ENCODE measurements around the gene DDX10.

The DDX10 gene

DNA sequence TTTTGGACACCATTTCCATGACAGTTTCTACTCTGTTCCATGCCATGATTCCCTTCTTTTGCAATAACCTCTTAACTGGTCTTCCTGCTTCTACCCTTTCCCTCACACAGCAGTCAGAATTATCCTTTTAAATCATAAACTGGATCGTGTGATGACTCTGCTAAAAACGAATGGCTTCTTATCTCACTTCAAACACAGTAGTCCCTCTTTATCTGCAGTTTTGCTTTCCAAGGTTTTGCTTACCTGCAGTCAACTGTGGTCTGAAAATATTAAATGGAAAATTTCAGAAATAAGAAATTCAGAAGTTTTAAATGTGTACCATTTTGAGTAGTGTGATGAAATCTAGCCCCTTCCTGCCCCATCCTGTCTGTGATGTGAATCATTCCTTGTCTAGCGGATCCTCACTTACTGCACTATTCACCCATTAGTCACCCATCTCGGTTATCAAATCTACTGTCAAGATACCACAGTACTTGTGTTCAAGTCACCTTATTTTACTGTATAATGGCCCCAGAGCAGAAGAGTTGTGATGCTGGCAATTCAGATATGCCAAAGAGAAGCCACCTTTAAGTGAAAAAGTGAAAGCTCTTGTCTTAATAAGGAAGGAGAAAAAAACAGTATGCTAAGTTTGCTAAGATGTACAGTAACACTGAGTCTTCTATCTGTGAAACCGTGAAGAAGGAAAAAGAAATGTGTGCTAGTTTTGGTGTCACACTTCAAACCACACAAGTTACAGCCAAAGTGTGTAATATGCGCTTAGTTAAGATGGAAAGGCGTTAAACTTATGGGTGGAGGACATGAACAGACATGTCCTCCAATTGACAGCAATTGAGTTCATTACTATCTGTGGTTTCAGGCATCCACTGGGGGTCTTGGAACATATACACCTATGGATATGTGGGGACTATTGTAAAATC is 283.0 kb downstream of the DDX10 start:
- no peak for DNase-seq

DNA sequence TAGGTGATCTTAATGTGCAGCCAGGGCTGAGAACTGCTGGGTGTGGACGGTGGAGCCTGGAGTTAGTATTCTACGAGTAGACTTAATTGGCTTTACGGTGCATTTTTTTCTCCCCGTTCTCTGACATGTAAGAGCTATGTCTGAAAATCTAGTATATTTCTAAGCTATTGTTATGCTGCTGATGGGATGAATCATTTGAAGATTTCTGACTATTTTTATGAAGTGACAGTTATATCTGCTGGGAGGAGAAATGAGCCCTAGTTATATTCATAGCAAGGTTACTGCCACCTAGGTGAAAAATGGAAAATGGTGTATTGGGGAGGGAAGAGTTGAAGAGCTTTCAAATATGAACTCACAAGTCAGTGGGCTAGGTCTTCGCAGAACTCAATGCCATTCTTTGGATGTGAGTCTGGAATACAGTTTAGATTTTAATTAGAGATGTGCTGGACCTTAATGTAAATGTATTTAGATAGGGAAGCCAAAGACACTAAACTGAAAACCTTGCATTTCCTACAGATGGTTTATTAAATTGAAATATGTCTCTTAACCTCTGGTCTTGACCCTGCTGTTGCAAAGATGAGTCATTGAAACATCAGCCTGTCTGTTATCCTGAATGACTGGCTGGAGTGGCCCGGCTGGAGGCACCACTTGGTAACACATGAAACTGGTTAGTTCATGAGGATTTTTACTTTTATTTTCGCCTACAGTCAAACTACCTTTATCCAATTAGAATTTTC is 293.7 kb downstream of the DDX10 start:
- DNase-seq: no peak

DNA sequence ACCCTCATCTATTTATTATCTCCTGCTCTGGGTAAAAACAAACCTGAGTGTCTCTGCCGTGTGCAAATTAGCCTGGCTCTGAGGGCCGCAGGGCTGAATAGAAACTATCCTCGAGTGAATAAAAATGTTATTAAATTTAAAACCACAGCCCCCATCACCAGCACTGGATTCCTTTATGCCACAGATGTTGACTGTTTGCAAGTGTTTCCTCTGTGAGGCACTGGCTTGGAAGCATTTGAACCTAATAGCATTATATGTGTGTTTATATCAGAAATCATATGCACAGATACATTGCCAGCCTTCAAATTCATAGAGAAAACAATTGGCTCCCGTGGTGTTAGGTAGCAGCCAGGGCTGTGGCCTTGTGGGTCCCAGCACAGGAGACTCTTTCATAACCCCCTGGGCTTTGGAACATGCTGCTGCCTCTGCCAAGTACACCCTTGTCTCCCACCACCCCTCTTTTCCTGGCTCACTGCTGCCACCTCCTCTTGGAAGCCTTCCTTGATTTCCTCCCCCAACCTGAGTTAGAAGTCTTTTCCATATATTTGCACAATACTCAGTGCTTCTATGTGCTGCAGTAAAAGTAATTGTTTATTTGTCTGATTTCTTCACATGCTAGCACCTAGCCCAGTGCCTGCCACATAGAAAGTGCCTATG is 294.4 kb downstream of the DDX10 start:
- DNase-seq: no peak

DNA sequence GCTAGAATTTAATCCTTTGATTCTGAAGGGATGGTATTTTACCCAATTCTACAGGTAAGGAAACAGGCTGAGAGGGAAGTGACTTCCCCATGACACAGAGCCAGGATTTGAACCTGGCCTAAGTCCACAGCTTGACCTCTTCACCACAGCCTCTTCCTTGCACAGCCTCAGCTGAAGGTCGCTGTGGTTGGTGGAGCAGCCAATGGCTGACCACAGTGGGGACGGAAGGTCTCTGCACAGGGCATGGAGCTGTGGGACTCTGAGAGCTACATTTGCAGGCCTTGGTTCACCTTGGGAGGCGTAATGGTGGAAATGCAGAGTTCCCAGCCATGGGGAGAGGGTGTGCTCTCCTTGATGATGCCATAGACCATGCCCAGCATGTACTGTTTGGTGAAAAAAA is 295.0 kb downstream of the DDX10 start:
- no peak for DNase-seq

DNA sequence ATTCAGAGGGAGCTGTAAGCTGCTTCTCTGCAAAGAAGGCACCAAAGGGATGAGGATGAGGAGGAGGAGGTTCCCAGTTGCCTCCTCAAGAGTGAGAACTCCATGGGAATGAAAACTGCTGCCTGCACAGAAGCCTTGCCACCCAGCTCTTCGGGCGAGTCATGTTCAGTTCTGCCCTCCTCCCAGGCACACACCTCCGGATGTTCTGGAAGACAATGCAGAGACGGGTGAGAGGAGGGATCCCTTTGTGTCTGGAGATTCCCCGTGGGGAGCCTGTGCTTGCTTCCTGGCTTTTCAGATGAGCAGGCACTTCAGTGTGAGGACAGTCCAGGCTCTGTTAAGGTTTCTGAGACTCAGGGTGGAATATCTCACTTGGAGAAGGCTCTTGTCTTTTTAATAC is 295.6 kb downstream of the DDX10 start:
- DNase-seq: no peak

DNA sequence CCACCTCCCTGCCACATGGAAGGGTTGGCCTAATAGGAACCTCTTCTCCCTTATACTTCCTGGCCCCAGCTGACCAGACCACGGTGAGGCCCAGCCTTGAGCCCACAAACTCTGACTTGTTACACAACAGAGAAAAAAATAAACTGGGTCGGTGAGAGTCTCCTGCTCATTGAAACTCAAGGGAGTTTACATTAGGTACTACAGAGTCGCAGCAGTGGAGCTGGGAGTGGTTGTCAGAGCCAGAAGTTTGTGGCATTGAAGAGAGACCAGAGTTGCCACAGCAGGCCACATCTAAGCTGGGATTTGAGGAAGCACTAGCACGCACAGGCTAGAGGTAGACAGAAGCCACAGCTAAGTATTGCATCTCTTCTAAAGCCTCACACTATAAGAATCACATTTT is 296.2 kb downstream of the DDX10 start:
- DNase-seq: no peak

DNA sequence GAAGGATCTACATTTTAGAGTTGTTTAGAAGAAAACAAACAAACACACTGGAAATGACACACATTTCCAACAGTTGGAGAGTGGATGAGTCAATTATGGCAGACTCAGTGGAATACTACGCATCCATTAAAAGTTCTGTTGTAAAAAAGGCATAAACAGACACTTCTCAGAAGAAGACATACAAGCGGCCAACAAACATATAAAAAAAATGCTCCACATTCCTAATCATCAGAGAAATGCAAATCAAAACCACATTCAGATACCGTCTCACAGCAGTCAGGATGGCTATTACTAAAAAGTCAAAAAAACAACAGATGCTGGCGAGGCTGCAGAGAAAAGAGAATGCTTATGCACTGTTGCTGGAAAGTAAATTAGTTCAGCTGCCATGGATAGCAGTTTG is 298.2 kb downstream of the DDX10 start:
- DNase-seq: no peak

DNA sequence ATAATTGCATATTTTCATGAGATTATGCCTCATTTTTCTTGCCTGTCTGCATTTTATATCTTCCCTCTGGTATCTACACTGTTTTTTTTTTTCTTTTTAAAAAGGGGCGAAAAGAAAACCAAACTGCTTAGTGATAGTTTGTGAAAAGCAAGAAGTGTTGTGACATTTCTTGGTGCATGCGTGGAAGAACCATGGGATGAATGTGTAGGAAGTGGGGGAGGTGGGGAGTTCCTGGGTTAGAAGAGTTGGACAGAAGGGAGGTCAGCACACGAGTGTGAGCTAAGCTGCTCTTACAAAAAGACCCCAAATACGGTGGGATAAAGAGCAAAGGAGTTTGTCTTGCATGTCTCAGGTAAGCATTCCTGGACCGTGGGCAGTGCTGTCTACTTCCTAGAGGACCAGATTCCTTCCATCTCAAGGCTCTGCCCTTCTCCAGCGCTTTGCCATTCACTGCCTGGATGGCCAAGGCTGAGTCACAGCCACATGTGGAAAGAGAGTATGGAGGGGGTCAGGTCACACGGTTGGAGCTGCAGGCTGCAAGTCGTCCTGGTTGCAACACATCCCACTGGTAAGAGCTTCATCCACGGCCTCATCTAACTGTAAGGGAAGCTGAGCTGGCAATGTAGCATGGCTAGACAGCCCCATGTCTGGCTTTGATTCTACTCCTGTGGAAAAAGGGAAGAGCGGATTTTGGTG is 300.6 kb downstream of the DDX10 start:
- DNase-seq: no peak

DNA sequence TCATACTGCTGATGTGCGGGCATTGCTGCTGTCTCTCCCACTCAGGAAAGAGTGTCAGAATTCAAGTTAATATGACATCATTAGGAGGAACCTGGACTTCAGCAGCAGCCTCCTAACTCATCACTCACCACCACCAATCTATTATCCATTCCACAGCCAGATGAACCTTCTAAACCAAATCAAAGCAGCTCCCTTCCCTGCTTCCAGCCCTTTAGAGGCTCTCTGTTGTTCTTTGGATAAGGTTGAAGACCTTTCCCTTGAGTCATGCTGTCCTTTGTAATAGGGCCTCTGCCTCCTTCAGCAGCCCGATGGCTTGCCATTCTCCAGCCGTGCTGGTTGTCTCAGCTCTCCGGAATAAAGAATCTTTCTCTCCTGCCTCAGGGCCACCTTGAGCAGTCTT is 301.3 kb downstream of the DDX10 start:
- no peak for DNase-seq

DNA sequence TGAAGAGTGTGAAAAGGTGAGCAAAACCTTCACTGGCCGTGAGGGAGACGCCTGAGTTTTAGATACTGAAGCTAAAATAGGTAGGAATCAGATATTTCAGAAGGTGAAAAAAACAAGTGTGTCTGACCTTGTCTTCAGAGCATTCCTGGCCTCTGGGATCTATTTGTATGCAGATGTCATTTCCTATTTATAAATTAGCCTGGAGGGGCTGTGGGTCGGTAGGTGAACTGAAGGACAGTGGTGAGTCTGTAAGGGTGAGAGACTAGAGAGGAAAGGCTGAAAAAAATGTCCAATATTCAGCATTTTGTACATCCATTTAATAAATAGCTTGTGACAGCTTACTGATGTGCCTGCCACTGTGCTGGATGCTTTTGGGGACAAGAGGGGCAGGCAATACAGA is 302.1 kb downstream of the DDX10 start:
- no peak for DNase-seq

DNA sequence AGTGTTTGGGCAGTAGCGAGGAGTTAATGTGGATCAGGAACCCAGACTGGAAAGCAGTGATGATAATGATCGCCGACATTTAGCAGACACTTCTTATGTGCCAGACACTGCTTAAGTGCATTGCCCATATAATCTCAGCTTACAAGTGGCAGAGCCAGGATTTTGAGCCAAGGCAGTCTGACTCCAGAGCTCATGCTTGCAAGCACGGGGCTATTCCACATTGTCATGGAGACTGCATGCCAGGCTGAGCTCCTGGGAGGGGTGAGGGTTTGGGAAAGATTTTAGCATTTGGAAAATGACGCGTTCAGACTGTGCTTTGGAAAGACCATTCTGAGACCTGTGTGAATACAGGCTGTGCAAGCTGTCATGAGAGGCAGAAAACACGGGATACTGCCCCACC is 302.7 kb downstream of the DDX10 start:
- no peak for DNase-seq

DNA sequence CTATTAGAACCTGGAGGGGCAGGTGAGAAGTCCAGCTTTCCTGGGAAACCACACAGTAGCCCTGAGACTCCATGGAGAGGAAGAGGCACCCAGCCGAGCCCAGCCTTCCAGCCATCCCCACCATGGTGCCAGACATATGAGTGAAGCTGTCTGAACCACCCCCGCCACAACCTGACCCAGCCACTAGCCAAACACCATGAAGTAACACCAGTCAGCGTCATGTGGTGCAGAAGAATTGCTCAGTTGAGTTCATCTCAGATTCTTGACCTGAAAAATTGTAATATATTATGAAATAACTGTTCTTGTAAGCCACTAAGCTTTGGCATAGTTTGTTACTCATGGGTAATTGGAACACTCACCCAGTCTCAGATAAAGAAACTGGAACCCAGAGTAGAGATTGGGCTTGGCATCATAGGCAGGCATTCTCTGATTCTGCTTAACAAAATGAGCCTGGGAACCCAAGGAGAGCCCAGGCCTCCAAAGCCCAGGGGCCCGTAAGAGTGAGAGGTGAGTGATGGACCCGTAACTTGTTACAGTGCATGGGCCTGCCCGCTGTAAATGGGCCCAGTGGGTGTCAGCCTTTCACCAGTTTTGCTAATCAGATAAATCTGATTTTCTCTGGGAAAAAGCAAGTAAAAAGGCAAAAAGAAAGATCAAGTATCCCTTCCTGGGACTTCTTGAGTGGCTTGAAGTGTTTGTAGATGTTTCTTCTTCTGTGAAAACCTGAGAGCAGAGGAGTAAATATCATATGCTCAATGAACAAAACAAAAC is 305.5 kb downstream of the DDX10 start:
- DNase-seq: no peak

DNA sequence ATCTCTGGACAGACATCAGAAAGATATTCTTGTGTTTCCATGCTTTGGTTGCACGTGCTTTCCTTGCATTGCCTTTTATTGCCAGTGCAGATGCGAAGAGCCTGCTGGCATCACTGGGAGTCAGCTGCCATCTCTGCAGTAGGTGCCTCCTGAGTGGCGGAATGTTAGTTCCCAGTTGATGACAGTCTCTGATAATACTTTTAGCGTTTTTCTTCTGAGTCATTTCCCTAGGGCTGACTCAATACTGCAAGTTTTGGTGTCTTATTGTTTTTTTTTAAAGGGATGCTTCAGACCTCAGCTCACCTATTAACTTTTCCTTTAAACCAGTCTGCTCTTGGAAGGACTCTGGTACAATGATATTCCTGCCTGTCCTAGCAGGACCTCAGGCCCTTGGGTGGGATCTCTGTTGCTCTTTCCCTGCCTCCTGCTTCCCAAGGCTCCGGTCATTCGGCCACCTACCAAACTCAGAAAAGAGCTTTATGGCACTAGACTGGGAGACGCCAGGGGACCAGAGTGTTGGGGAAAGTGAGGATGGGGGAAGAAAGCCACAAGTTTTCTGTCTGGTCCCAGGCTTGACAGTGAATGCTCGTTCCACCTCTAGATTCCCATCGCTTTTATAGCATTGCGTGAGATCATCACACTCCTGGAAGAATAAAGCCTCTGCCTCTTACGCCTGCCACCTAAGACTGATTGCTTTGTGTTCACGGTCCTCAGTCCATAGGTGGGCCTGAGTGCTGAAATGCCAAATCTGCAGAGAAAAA is 308.7 kb downstream of the DDX10 start:
- no peak for DNase-seq

DNA sequence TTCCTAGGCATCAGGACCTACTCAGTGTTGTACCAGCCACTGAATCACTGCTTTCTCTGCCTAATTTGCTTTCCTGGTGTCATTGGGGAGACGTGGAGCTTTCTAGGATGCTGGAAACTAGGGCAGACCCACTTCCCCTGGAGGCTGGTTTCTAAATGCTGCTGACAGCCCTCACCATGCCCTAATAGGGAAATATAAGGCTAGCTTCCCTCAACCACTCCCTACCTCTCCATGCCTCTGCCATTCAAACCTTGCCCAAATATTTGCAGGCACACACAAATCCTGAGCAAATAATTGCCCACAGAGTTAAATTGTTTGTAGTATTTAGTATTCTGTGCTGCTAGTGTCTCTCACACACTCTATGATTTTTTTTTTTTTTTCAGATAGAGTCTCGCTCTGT is 310.2 kb downstream of the DDX10 start:
- peak; percentile 28 for DNase-seq

DNA sequence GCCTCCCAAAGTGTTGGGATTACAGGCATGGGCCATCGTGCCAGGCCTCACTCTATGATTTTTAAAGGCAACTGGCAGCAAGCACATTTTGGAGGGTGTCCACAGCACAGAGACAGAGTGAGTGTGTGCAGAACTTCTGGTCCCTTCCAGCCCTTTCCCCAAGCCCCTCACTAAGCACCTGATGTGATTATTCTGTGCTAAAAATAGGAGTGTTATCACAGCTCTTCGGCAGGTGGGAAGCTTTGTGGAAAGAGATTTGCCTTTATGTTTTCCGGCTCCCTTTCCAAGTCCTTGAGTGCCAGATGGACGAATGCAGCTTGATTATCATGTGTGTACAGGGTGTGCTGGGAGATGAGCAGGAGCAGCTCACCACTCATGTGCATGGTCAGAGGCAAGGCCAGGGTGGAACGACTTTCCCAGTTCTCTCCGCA is 310.8 kb downstream of the DDX10 start:
- peak; percentile 59 for DNase-seq

DNA sequence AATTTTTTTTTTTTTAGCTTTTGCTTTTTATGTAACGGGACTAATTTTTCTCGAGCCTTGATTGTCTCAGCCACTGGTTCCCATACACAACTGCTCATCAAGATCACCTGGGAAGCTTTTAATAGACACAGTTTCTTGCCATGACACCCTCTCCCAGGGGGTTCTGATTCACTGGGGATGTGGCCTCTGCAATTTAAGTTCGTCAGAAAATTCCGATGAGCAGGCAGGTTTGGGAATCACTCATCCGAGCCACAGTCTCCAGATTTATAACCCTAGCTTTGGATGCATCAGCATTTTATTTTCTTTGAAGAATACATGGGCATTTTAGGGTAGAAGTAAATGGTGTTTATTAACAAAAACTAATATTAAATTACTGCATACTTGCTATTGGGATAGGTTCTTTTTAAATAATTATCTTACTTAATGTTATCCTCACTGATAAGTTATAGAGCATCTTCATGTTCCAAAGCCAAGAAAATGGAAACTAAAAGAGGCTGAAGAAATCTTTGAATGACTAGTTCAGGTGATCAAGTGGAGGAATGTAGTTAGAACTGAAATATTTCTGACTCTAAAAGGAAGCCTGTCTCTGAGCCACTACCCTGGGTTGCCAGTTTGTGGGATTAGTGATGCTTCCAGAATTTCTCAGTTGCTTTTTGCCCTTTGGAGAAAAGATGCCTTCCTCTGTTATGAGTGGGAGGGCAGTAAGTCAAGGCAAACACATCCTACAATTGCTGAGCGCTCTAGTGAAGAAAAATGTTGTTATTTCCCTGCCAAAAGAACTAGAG is 319.0 kb downstream of the DDX10 start:
- no peak for DNase-seq

DNA sequence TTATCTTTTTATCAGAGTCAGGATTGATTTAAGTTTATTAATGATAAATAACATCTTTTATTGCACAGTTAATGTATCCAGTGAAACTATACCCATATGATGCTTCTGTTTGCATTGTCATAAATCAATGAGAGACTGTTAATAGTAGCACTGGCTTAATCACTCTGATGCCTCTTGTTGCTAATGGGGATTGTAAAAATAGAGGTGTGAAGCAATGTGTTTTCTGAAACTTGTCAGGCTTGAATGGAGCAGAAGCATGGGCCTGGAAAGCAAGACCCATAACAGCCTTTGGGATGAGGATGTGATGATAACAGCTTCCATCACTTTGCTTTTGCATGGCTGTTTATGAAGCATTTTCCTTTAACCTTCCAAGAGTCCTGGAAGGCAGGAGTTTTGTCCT is 319.7 kb downstream of the DDX10 start:
- DNase-seq: no peak

DNA sequence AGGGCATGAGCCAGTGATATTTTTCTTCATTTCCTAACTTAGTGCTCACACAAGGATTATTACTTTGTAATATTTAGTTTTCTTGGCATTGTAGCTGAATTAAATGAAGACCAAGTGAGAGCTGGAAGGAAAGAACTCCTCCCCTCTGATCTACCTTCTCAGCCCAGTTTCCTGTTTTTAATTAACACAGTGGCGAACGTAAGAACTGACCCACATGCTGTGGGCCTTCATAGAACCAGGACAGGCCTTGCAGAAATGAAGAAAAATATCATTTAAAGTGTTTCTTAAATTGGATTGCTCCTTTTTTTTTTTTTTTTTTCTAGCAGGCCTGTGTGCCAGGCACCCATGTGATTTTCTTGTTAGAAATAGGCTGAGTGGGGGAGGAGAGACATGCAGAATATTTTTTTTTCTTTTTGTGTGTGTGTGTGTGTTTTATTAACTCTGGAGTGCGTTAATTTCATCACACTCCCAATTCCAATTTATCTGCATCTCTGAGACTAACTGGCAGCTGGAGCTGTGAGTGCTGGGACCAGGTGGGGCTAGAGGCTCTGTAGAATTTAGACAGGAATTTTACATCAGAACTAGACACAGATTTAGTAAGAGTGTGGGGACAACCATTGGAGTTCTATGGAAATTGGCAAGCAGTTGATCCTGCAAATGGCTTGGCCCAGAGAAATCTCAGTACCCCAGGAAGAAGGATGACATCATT is 320.5 kb downstream of the DDX10 start:
- no peak for DNase-seq

DNA sequence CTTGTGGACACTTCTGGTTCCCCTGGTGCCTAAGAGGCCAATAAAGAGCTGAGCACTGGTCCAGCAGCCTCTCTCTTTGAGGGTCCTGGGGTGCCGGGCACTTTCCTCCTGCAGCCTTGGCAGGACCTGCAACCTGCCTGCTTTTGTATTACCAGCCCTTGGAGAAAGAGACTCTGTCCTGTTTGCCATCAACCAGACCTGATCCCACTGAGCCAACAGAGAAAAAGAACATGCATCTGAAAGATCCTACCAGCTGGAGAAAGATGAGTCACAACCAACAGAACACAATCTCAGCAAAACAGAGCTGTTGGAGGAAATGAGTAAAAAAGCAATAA is 321.0 kb downstream of the DDX10 start:
- DNase-seq: no peak
